Progenitor cell of endocrine pancreas (in vitro differentiated cells): ENCODE measurements around the gene ACSF3. TPM values are rescaled to one million over a fixed set of nuclear protein-coding genes. Genes with fewer than 3 reads are reported as not detected.
"Not testable (repeated sequence)": the region's sequence is repeated elsewhere in the genome, so short reads cannot be mapped to it uniquely, and the experiment has no call there.

Experiments
- DNase-seq: peaks from one replicate; pipeline ENCODE4 v3.0.0; 2021; ENCODE audit warnings: low spot score; ENCODE audit not compliant: unreplicated experiment
- H3K27ac Mint-ChIP-seq: 2 replicates; pipeline ENCODE4 v1.8.0; 2021; ENCODE audit warnings: mild to moderate bottlenecking, moderate library complexity, mixed read lengths
- H3K27me3 Mint-ChIP-seq: 2 replicates; pipeline ENCODE4 v1.8.0; 2021; ENCODE audit warnings: mixed read lengths
- H3K36me3 Mint-ChIP-seq: 2 replicates; pipeline ENCODE4 v1.8.0; 2022; ENCODE audit warnings: mixed read lengths; ENCODE audit not compliant: insufficient read depth
- H3K4me1 Mint-ChIP-seq: 2 replicates; pipeline ENCODE4 v1.8.0; 2021; ENCODE audit warnings: low read depth, mixed read lengths
- H3K4me3 Mint-ChIP-seq: 2 replicates; pipeline ENCODE4 v1.8.0; 2021; ENCODE audit warnings: low read depth, mild to moderate bottlenecking, moderate library complexity, mixed read lengths
- H3K9me3 Mint-ChIP-seq: 2 replicates; pipeline ENCODE4 v1.8.0; 2021; ENCODE audit warnings: low read depth, mixed read lengths
- total RNA-seq: library from RNA; stranded (reverse); gene quantifications from 2 replicates; pipeline ENCODE4 v1.2.1, GENCODE V29; 2021
- TF ChIP-seq, protein P1 (sequence below): fragments of 200-600 bp; sonication (generic); IDR thresholded peaks from one replicate; pipeline ENCODE4 v1.5.0; 2021; ENCODE audit warnings: antibody characterized with exemption, mild to moderate bottlenecking; ENCODE audit not compliant: unreplicated experiment

Gene ACSF3
- total RNA-seq, 1 donor from 2014 or later = 31.3 TPM

GRCh38 chr16:89191901-89192185 lies 98.2 kb downstream of the ACSF3 start:
- no peak overlapping the region for H3K4me3 Mint-ChIP-seq
- H3K27me3 Mint-ChIP-seq = peaks cover 25% of the 10 kb centered on the region
- H3K4me1 Mint-ChIP-seq = no peaks in the 10 kb centered on the region
- H3K27ac Mint-ChIP-seq = no peak overlapping the region
- peak; percentile 12 for DNase-seq
- TF ChIP-seq, protein P1, sequence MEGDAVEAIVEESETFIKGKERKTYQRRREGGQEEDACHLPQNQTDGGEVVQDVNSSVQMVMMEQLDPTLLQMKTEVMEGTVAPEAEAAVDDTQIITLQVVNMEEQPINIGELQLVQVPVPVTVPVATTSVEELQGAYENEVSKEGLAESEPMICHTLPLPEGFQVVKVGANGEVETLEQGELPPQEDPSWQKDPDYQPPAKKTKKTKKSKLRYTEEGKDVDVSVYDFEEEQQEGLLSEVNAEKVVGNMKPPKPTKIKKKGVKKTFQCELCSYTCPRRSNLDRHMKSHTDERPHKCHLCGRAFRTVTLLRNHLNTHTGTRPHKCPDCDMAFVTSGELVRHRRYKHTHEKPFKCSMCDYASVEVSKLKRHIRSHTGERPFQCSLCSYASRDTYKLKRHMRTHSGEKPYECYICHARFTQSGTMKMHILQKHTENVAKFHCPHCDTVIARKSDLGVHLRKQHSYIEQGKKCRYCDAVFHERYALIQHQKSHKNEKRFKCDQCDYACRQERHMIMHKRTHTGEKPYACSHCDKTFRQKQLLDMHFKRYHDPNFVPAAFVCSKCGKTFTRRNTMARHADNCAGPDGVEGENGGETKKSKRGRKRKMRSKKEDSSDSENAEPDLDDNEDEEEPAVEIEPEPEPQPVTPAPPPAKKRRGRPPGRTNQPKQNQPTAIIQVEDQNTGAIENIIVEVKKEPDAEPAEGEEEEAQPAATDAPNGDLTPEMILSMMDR = no peak
- H3K36me3 Mint-ChIP-seq = no peaks in the 10 kb centered on the region
- H3K9me3 Mint-ChIP-seq = no peaks in the 10 kb centered on the region

DNA sequence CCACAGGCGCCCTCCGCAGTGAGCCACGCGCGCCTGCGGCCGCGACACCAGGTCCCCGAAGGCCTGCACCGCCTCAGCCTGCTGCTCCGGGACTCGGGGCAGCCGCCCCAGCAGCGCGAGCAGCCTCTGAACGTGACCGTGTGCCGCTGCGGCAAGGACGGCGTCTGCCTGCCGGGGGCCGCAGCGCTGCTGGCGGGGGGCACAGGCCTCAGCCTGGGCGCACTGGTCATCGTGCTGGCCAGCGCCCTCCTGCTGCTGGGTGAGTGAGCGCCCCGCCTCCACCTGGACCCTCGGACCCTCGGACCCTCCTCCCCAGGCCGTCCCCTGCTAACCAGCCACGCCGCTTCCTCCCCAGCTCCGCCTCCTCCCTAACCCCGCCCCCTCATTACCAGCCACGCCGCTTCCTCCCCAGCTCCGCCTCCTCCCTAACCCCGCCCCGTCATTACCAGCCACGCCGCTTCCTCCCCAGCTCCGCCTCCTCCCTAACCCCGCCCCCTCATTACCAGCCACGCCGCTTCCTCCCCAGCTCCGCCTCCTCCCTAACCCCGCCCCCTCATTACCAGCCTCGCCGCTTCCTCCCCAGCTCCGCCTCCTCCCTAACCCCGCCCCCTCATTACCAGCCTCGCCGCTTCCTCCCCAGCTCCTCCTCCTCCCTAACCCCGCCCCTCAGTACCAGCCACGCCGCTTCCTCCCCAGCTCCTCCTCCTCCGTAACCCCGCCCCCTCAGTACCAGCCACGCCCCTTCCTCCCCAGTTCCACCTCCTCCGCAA lies 98.7 kb downstream of the ACSF3 start:
- peak; percentile 17 for DNase-seq
- peaks cover 24% of the 10 kb centered on the region for H3K27me3 Mint-ChIP-seq
- not testable (repeated sequence) for H3K9me3 Mint-ChIP-seq, H3K36me3 Mint-ChIP-seq, H3K4me1 Mint-ChIP-seq, H3K4me3 Mint-ChIP-seq, H3K27ac Mint-ChIP-seq

DNA sequence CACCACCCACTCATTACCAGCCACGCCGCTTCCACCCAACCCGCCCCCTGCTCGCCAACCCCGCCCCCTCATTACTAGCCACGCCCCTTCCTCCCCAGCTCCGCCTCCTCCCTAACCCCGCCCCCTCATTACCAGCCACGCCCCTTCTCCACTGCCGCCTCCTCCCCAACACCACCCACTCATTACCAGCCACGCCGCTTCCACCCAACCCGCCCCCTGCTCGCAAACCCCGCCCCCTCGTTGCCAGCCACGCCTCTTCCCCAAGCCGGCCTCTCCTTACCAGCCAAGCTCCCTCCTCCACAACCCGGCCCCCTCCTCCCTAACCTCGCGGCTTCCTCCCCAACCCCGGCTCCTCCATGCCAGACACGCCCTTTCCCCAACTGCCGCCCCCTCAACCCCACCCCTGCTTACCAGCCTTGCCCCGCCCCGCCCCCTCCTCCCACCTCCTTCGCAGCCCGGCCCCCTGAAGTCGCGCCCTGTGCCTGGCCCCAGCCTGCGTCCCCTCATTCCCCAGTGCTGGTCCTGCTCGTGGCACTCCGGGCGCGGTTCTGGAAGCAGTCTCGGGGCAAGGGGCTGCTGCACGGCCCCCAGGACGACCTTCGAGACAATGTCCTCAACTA lies 99.4 kb downstream of the ACSF3 start:
- Mint-ChIP-seq H3K9me3 (no peaks in the 10 kb centered on the region), H3K4me3 (no peak overlapping the region), H3K4me1 (no peaks in the 10 kb centered on the region), H3K27ac (no peak overlapping the region), H3K27me3 (peaks cover 29% of the 10 kb centered on the region), H3K36me3 (no peaks in the 10 kb centered on the region)
- DNase-seq = peak; percentile 10
- TF ChIP-seq, protein P1 = no peak

- peak; percentile 9 for DNase-seq
- Mint-ChIP-seq H3K36me3 (no peaks in the 10 kb centered on the region), H3K27me3 (peaks cover 29% of the 10 kb centered on the region), H3K27ac (no peak overlapping the region), H3K9me3 (no peaks in the 10 kb centered on the region), H3K4me1 (no peaks in the 10 kb centered on the region), H3K4me3 (no peak overlapping the region)
- TF ChIP-seq, protein P1 = no peak
Observed at GRCh38 chr16:89193576-89194293, 100.1 kb downstream of the ACSF3 start.

- Mint-ChIP-seq H3K27ac (no peak overlapping the region), H3K4me3 (no peak overlapping the region), H3K27me3 (peaks cover 22% of the 10 kb centered on the region), H3K4me1 (no peaks in the 10 kb centered on the region), H3K36me3 (no peaks in the 10 kb centered on the region), H3K9me3 (no peaks in the 10 kb centered on the region)
- TF ChIP-seq, protein P1 = no peak
- no peak for DNase-seq
Observed at GRCh38 chr16:89194340-89195311, 101.0 kb downstream of the ACSF3 start.
